WTC11 (cell line): ENCODE results near the gene THOC1. TPM values are rescaled to one million over a fixed set of nuclear protein-coding genes. Genes with fewer than 3 reads are reported as not detected.

Source experiments
- ATAC-seq: fragments of 200-7000 bp; cut with Tn5 transposase; 2 replicates; pipeline ENCODE4 v1.10.0; 2021; ENCODE audit warnings: mild to moderate bottlenecking, moderate library complexity
- CTCF ChIA-PET: fragments of 300-600 bp; sonication (Branson Sonifier 250); formaldehyde crosslinking; loops from one replicate; lab custom pipeline; 2021; ENCODE audit warnings: antibody characterized with exemption; lab: Charles Lee
- POLR2A ChIA-PET: fragments of 350-600 bp; sonication (Branson Sonifier 250); formaldehyde crosslinking; loops from one replicate; lab custom pipeline; 2021; ENCODE audit warnings: antibody characterized with exemption; lab: Charles Lee
- DNase-seq: peaks from one replicate; pipeline ENCODE4 v3.0.0; 2021; ENCODE audit warnings: low spot score
- H3K27ac Mint-ChIP-seq: 2 replicates; pipeline ENCODE4 v1.8.0; 2021; ENCODE audit warnings: mixed read lengths
- H3K27me3 Mint-ChIP-seq: 2 replicates; pipeline ENCODE4 v1.8.0; 2021; ENCODE audit warnings: low read depth, mild to moderate bottlenecking, moderate library complexity, mixed read lengths
- H3K36me3 Mint-ChIP-seq: 2 replicates; pipeline ENCODE4 v1.8.0; 2021; ENCODE audit warnings: mixed read lengths
- H3K4me1 Mint-ChIP-seq: 2 replicates; pipeline ENCODE4 v1.8.0; 2022; ENCODE audit warnings: mixed read lengths
- H3K4me3 Mint-ChIP-seq: 2 replicates; pipeline ENCODE4 v1.8.0; 2021; ENCODE audit warnings: mild to moderate bottlenecking, moderate library complexity, mixed read lengths
- H3K9me3 Mint-ChIP-seq: 2 replicates; pipeline ENCODE4 v1.8.0; 2021; ENCODE audit warnings: mixed read lengths
- ATF2 ChIP-seq: sonication (generic); formaldehyde crosslinking; IDR thresholded peaks from 2 replicates; pipeline ENCODE4 v1.8.1; 2022; ENCODE audit warnings: low read depth, missing genetic modification reagents, borderline replicate concordance
- E2F1 ChIP-seq: sonication (generic); formaldehyde crosslinking; IDR thresholded peaks from 2 replicates; pipeline ENCODE4 v1.8.0; 2022; ENCODE audit warnings: mild to moderate bottlenecking, missing genetic modification reagents
- E2F4 ChIP-seq: sonication (generic); formaldehyde crosslinking; IDR thresholded peaks from 2 replicates; pipeline ENCODE4 v1.8.1; 2022; ENCODE audit warnings: low read depth, mild to moderate bottlenecking, moderate library complexity, missing genetic modification reagents, borderline replicate concordance
- ELF4 ChIP-seq: sonication (generic); formaldehyde crosslinking; IDR thresholded peaks from 2 replicates; pipeline ENCODE4 v1.8.1; 2022; ENCODE audit warnings: low read depth, mild to moderate bottlenecking, moderate library complexity, missing genetic modification reagents
- HMGA2 ChIP-seq: fragments of 250-450 bp; sonication (Bioruptor Pico); IDR thresholded peaks from 2 replicates; pipeline ENCODE4 v1.4.0; 2021; ENCODE audit warnings: mild to moderate bottlenecking, moderate library complexity
- JUN ChIP-seq: sonication (generic); formaldehyde crosslinking; IDR thresholded peaks from 2 replicates; pipeline ENCODE4 v1.8.0; 2023; ENCODE audit warnings: mild to moderate bottlenecking, missing genetic modification reagents
- KAT7 ChIP-seq: sonication (generic); formaldehyde crosslinking; IDR thresholded peaks from 2 replicates; pipeline ENCODE4 v1.8.1; 2023; ENCODE audit warnings: missing genetic modification reagents, mild to moderate bottlenecking, borderline replicate concordance
- OVOL2 ChIP-seq: fragments of 250-450 bp; sonication (Bioruptor Pico); IDR thresholded peaks from 2 replicates; pipeline ENCODE4 v1.9.0; 2021; ENCODE audit warnings: mild to moderate bottlenecking, borderline replicate concordance
- PREB ChIP-seq: sonication (generic); formaldehyde crosslinking; IDR thresholded peaks from 2 replicates; pipeline ENCODE4 v1.8.1; 2022; ENCODE audit warnings: mild to moderate bottlenecking, missing genetic modification reagents, moderate library complexity, borderline replicate concordance
- PRRX2 ChIP-seq: fragments of 250-450 bp; sonication (Bioruptor Pico); IDR thresholded peaks from 2 replicates; pipeline ENCODE4 v1.8.0; 2021; ENCODE audit warnings: mild to moderate bottlenecking
- RELA ChIP-seq: sonication (generic); formaldehyde crosslinking; IDR thresholded peaks from 2 replicates; pipeline ENCODE4 v1.8.1; 2022; ENCODE audit warnings: missing genetic modification reagents, mild to moderate bottlenecking, borderline replicate concordance
- SP1 ChIP-seq: sonication (generic); formaldehyde crosslinking; conservative IDR thresholded peaks from 2 replicates; pipeline ENCODE4 v1.8.1; 2022; ENCODE audit warnings: missing genetic modification reagents
- ZNF232 ChIP-seq: sonication (generic); formaldehyde crosslinking; IDR thresholded peaks from 2 replicates; pipeline ENCODE4 v1.8.0; 2022; ENCODE audit warnings: mild to moderate bottlenecking, missing genetic modification reagents
- ZNF532 ChIP-seq: fragments of 250-450 bp; sonication (Bioruptor Pico); IDR thresholded peaks from 2 replicates; pipeline ENCODE4 v1.9.0; 2021; ENCODE audit warnings: mild to moderate bottlenecking, borderline replicate concordance
- total RNA-seq: library from RNA; stranded (reverse); gene quantifications from 3 replicates; pipeline ENCODE4 v1.2.3, GENCODE V29; 2021
- TF ChIP-seq, protein P1 (sequence below): fragments of 250-450 bp; sonication (Bioruptor Pico); IDR thresholded peaks from 2 replicates; pipeline ENCODE4 v1.9.0; 2021; ENCODE audit warnings: mild to moderate bottlenecking
- TF ChIP-seq, protein P2 (sequence below): sonication (generic); formaldehyde crosslinking; IDR thresholded peaks from 2 replicates; pipeline ENCODE4 v1.8.1; 2022; ENCODE audit warnings: missing genetic modification reagents, borderline replicate concordance
- TF ChIP-seq, protein P3 (sequence below): sonication (generic); formaldehyde crosslinking; IDR thresholded peaks from 2 replicates; pipeline ENCODE4 v1.8.1; 2022; ENCODE audit warnings: mild to moderate bottlenecking, moderate library complexity, missing genetic modification reagents

Gene THOC1
- total RNA-seq, 1 experiment from 2014 or later, result 65.8 TPM

DNA sequence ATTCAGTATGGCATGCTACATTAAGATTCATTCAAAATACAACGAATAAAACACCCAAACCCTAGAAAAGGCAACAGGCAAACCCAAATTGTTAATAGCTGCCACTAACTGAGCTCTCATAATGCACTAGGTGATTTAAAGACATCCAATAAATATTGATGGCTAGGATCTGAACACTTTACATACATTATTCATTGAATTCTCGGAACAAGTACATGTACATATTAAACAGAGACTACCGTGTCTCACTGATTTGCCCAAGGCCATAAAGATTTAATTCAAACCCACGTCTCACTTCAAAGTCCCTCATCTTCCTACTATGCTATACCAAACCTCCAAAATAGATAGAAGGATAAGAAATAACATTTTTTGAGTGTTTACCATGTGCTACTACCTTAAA, 42.1 kb downstream of the THOC1 start:
- ChIA-PET CTCF (no interaction called here), POLR2A (no interaction called here)
- Mint-ChIP-seq H3K27me3 (no peaks in the 10 kb centered on the region), H3K9me3 (peaks cover 16% of the 10 kb centered on the region), H3K27ac (no peak overlapping the region), H3K4me3 (no peak overlapping the region), H3K36me3 (peaks cover 69% of the 10 kb centered on the region), H3K4me1 (0 out of 2 replicates have a peak, but pooled peaks cover 3% of the 10 kb centered on the region)
- no peak for TF ChIP-seq ATF2 (CRISPR knock-in tag)
- TF ChIP-seq SP1 (CRISPR knock-in tag), result no peak
- TF ChIP-seq JUN, result no peak
- no peak for TF ChIP-seq ELF4 (CRISPR knock-in tag)
- no peak for TF ChIP-seq E2F1 (CRISPR knock-in tag)
- TF ChIP-seq RELA (CRISPR knock-in tag), result no peak
- no peak for TF ChIP-seq PRRX2 (CRISPR knock-in tag)
- TF ChIP-seq, protein P1, sequence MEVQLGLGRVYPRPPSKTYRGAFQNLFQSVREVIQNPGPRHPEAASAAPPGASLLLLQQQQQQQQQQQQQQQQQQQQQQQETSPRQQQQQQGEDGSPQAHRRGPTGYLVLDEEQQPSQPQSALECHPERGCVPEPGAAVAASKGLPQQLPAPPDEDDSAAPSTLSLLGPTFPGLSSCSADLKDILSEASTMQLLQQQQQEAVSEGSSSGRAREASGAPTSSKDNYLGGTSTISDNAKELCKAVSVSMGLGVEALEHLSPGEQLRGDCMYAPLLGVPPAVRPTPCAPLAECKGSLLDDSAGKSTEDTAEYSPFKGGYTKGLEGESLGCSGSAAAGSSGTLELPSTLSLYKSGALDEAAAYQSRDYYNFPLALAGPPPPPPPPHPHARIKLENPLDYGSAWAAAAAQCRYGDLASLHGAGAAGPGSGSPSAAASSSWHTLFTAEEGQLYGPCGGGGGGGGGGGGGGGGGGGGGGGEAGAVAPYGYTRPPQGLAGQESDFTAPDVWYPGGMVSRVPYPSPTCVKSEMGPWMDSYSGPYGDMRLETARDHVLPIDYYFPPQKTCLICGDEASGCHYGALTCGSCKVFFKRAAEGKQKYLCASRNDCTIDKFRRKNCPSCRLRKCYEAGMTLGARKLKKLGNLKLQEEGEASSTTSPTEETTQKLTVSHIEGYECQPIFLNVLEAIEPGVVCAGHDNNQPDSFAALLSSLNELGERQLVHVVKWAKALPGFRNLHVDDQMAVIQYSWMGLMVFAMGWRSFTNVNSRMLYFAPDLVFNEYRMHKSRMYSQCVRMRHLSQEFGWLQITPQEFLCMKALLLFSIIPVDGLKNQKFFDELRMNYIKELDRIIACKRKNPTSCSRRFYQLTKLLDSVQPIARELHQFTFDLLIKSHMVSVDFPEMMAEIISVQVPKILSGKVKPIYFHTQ (CRISPR knock-in tag), result no peak
- no peak for TF ChIP-seq OVOL2 (CRISPR knock-in tag)
- TF ChIP-seq KAT7 (CRISPR knock-in tag), result no peak
- TF ChIP-seq, protein P2, sequence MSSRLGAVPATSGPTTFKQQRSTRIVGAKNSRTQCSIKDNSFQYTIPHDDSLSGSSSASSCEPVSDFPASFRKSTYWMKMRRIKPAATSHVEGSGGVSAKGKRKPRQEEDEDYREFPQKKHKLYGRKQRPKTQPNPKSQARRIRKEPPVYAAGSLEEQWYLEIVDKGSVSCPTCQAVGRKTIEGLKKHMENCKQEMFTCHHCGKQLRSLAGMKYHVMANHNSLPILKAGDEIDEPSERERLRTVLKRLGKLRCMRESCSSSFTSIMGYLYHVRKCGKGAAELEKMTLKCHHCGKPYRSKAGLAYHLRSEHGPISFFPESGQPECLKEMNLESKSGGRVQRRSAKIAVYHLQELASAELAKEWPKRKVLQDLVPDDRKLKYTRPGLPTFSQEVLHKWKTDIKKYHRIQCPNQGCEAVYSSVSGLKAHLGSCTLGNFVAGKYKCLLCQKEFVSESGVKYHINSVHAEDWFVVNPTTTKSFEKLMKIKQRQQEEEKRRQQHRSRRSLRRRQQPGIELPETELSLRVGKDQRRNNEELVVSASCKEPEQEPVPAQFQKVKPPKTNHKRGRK, result no peak
- TF ChIP-seq E2F4 (CRISPR knock-in tag), result no peak
- TF ChIP-seq HMGA2, result no peak
- TF ChIP-seq, protein P3, sequence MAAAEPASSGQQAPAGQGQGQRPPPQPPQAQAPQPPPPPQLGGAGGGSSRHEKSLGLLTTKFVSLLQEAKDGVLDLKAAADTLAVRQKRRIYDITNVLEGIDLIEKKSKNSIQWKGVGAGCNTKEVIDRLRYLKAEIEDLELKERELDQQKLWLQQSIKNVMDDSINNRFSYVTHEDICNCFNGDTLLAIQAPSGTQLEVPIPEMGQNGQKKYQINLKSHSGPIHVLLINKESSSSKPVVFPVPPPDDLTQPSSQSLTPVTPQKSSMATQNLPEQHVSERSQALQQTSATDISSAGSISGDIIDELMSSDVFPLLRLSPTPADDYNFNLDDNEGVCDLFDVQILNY (CRISPR knock-in tag), result no peak
- TF ChIP-seq PREB (CRISPR knock-in tag), result no peak
- TF ChIP-seq ZNF232 (CRISPR knock-in tag), result no peak
- no peak for TF ChIP-seq ZNF532 (CRISPR knock-in tag)
- ATAC-seq (no peak), DNase-seq (no peak)
